Measurements from ENCODE around the gene PKD1L1.
"Not testable (repeated sequence)": the region's sequence is repeated elsewhere in the genome, so short reads cannot be mapped to it uniquely, and the experiment has no call there.

The PKD1L1 gene

DNA sequence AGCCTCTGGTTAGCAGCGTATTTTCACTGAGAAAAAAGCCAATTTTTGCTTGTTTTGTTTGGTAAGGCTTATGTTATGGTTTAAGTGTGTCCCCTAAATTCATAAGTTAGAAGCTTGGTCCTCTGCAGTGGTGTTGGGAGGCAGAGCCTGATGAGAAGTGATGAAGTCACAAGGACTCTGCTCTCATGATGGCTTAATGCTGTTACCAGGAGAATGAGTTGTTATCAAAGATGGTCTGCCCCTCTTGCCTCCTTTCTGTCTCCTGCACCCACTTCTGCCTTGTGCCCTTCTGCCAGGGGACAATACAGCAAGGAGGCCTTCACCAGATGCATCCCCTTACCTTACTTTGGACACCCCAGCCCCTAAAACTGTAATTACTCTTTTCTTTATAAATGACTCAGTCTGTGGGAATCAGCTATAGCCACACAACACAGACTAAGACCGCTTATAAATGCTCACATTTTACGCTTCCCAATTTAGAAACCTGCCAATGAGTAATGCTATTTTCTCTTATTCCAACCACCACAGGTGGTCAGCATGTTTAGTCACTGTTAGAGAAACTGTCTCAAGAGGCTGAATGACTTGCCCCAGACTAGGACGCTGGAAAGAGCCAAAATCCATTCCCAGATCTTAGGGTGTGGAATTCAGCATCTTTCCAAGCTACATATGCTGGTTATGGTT is 6.1 kb upstream of the PKD1L1 start:
- no peak for DNase-seq

DNA sequence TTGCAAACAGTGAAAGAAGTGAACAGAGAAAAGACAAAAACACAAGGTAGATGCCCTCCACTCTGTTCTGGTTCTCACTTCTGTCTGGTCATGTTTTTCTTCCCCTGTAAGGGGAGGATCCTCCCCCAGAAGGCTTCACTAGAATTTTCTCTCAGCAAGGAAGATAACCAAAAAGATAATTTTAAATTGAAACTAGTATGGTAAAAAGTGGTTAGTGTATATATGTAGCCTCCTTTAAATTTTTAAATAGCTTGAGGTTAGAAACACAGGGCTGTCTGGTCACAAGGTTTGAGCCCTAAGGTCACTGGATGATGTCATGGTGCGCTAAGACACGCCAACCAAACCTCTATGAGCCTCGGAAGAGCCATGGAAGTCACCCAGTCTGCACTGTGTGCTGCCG is 5.6 kb upstream of the PKD1L1 start:
- DNase-seq, result no peak

DNA sequence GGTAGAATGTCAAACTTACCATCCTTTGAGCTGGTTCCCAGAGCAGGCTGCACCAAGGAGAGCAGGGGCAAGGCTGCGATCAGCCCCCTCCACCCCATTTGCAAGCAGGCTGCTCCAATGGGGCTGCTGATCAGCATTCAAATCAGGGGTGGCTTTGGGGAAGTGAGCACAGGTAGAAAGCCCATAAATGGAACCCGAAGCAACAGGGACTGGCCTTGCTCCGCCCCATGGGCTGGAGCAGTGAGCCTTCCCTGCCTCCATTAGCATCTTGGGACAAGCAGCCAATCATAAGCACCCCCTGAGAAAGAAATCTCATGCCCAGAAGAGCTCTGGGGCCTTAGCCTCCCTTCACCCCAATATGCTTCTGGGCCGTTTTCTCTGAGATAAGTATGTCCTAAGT is 4.0 kb upstream of the PKD1L1 start:
- no peak for DNase-seq

DNA sequence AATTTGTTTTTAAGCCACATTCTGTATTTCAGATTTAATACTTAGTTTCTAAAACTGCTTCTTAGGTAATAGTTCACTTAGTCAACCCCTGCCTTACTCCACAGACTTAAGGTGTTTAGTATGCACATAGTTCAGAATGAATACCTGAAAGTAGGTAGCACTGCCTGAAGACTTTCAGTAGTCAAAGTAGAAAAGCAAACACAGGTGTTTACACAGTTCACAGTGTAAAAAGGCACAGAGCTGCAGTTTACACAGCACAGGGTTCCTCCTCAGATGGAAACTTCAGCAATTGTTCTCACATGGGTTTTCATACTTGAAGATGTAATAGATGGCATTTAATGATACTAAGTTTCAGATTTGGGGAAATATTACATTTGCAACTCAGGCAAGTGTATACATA is 3.1 kb upstream of the PKD1L1 start:
- no peak for DNase-seq

DNA sequence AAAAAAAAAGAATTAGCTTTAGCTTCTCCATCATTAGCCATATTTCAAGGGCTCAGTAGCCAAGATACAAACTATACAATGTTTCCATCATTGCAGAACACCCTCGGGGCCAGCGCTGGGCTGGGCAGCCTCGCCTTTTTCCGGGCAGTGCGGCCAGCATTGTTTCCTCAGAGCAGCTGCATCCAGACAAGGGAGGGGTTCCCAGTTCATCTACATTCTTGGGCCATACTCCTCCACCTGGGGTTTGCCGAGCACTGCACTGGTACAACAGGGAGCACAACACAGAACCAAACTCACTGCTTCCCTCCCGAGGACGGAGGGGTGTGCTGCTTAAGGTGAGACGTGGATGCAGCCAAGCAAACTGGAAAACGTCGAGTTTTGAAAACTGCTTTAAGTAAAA is 2.4 kb upstream of the PKD1L1 start:
- no peak for DNase-seq

DNA sequence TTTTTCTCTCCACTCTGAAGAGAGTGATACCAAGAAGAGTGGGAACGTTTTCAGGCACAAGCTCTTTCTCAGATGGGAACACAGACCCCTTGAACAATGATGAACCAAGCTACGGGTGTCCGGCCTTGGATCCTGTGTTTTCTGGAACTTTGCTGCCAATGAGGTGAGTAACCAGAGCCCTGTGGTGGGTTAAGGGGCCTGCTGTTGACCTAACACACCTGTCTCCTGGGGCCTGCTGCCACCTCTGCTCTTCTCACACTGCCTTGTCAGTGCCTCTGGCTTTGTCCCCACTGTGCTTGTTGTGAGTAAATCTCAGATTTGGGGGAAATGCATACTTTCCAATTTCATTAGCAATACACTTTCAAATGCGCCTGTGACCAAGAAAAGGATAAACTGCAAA is 1.4 kb upstream of the PKD1L1 start:
- no peak for DNase-seq

DNA sequence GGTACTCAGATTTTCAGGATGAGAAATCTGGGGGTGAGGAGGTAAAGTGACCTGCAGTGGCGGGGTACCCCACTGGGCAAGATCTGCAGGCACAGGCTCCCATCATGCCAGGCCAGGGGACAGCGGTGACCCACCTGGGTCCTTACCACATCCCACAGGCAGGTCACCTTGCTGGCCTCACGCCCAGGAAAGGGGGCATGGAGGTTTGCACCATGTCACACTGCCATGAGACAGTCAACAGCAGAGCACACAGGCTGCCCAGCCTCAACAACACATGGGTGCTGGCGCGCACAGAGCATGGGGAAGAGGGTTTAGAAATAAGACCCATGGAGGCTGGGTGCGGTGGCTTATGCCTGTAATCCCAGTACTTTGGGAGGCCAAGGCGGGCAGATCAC is 914 bp downstream of the PKD1L1 start:
- DNase-seq, result no peak

DNA sequence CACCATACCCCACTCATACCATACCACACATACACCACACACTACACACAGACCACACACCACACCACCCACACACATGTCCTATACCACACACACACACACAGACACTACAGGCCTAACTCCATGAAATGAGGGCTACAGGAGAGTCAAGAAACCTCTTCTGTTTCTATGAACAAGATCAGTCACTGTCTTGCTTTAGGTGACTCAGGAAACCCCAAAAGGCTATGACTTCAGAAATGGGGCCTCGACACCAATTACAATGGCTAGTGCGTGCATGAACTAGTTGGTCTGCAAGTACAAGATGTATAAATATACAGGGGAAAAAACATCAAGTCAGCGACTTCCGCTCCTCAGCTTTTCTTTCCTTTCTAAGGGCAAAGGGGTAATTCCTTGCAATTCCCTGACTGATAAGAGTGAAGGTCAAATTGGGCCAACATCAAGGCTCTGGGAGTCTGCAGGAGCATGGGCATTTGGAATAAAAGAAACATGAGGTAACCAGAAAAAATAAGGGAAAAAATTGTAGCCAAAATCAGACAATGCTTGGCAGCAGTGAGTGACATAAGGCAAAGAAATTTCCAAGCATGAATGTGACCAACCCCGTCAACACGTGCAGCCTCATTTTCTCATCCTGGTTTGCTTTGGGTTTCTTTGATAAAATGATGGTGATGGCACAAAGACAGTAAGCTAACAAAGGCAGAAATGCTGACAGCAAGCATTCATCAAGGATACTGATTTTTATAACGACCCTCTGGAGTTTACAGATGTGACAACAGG is 1.5 kb downstream of the PKD1L1 start:
- no peak for DNase-seq

DNA sequence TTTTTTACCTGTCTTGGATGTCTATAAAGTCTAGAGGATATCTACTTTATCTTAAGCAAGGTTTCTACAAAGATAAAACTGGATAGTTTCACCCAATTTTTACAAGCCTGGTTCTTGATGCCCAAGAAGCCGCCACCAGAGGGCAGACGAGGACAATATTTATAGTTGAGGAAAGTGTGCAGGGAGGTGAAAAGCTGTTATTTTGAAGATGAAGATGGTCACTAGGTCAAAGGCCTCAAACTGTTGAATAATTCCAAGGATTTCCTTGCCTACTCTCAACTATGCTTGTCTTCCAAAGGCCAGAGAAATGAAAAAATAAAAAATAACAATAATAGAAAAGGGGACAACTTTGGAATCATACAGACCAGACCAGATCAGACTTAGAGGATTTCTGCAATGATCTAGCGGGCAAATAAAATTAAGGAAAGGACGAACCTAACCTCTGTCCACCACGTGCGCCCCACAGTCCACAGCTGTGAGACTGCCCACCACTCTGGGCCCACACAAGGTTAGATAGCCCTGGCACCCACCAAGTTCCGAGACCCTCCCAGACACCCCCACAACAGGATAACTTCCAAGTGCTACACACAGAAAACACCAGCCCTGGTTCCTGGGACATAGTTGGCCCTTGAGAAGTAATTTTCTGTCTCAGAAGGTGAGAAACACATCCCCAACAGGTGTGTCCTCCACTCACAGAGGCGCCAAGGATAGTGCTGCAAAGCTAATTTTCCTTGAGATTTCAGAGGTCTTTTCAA is 2.8 kb downstream of the PKD1L1 start:
- peak; percentile 64 for DNase-seq

DNA sequence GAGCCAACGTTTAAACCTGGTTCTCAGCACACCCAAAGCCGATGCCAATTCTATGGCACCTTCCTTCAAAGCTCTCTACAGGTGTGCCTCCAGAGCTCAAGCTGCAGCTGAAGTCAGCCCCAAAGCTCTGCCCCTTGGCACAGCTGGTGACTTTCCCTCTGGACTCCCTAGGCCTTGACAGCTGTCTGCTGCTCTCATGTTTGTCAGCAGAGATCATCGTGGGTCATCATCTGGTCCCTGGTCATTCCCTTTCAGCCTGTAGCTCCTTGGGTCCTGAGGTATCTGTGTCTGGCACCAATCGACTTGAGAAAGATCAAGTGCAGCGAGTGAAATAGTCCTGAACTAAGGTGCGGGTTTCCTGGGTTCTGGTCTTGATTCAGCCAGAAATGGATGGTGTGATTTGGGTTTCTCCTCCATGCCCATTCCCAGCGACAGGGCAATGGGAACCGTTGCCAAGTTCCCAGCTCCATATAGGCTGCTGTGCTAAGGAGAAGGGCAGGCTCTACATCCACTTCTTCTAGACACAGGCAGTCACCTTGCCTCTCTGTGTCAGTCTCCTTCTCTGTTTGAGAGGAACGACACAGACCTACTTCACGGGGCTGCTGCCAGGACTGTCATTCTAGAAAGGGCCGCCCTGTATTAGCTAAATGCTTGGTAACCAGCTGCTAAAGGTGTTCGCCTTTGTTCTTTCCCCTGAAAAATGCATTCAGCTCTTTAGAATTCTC is 3.6 kb downstream of the PKD1L1 start:
- no peak for DNase-seq

DNA sequence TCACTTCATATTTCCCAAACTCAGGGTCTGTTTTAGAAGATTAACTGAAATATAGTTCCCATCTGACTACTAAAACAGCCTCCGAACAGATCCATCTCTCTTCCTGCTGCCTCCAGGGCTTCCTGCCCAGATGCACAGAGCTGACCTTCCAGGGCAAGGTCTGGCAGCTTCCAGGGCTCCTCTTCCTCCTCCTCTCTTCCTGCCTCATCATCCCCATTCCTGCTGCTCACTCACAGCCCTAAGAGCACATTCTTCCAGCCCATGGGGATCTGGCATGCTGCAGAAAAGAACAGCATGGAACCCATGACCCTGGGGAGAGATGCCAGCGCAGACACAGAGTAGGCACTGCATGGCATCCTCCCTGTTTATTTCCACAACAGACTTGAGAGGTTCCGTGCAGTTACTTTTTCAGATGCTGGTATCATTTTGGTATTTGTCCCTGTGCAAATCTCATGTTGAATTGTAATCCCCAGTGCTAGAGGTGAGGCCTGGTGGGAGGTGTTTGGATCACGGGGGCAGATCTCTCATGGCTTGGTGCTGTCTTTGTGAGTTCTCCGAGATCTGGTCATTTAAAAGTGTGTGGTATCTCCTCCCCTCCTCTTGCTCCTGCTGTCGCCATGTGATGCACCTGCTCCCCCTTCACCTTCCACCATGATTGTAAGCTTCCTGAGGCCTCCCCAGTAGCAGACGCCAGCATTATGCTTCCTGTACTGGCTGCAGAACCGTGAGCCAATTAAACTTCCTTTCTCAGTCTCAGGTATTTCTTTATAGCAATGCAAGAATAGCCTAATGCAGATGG is 4.4 kb downstream of the PKD1L1 start:
- DNase-seq, result no peak

DNA sequence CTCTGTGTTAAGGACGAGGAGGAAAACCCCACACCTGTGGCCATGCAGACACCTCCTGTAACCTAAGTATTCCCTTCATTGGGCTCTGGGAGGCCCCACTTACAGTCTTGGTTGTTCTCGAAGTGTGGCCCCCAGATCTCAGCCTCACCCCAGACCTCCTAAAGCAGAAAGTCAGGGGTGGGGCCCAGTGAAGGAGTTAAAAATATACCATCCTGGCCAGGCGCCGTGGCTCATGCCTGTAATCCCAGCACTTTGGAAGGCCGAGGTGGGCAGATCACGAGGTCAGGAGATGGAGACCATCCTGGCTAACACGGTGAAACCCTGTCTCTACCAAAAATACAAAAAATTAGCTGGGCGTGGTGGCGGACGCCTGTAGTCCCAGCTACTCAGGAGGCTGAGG is 5.6 kb downstream of the PKD1L1 start:
- DNase-seq, result not testable (repeated sequence)

DNA sequence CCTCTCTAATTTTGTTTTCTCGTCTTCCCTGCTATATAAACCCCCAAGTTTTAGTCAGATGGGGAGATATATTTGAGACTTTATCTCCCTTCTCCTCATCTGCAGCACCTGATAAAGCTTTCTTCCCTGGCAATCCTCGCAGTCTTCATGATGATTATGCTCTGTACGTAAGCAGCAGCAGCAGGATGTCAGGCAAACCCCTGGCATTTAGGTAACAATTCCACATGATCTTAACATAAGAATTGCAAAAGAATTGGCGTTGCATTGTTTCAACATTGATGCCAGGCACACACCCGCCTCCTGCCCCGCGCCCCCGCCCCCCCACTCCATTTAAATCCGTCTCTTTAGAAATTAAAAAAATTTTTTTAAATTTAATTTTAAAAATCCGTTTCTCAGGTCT is 6.1 kb downstream of the PKD1L1 start:
- no peak for DNase-seq

DNA sequence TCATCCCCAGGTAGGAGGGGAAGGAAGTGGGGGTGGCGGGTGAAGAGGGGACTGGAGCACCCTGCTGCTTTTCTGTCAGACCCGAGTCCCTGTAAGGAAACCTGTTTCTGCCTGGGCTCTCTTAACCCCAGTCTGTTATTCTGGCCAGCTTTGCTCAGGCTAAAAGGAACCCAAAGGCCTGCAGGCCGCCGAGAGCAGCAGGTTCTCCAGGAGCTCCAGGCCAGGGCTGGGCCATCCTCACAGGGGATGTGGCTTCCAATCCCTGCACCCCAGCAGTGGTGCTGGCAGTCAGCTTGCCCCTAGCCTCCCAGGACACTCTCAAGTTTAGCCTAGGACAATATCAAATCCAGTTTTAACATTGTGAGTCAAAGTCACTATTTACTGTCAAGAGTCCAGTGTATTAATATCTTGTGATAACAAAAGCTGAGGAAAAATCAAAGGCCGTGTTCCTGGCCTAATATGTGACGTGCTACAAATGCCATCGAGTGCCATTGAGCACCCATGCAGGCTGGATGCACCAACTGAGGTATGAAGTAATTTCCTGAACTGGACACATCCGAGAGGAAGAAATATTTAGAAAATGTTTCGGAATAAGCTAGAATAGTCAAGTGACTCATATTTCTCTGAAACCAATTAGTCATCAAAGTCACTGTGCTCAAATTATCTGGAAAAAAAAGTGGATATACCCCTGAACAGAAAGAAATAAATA is 7.0 kb downstream of the PKD1L1 start:
- DNase-seq, result no peak

DNA sequence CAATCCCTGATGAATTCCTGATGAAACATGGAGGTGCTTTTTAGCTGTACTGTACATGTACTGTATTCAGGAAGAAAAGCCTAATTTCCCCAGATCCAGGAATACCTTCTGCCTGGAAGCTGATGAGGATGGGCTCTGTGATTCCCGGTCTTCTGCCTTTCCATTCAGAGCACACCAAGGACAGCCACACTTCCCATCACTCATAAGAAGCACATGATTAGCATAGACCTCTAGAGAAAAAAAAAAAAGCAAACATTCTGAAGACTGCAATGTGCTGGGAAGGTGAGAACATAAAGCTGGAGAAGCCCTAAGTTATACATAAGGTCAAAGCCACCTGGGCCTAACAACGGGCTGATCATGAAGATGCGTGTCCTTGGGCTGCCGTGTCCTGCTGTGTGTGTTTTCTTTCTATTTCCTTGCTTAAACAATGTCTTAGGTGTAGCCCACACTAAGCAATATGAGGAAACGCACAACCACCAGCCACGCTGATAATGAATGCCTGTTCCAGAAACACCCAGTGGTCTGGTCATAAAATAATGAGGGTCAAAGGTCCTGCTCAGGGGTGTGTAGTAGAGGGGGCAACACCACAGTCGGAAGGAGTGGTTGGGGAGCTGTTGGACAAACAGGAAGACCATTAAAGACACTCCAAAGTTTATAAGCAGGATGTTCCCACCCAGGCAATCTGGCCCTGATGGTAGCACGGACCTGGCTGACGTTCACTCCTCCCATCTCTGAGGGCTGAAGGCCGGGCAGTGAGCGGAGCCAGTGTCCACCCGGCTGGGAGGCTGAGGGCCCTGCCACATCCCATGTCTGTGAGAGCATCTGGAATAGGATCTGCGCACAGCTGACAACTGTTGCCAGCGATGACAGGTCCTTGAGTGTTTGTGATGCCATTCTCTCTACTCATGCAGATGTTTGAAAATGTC is 7.9 kb downstream of the PKD1L1 start:
- no peak for DNase-seq

DNA sequence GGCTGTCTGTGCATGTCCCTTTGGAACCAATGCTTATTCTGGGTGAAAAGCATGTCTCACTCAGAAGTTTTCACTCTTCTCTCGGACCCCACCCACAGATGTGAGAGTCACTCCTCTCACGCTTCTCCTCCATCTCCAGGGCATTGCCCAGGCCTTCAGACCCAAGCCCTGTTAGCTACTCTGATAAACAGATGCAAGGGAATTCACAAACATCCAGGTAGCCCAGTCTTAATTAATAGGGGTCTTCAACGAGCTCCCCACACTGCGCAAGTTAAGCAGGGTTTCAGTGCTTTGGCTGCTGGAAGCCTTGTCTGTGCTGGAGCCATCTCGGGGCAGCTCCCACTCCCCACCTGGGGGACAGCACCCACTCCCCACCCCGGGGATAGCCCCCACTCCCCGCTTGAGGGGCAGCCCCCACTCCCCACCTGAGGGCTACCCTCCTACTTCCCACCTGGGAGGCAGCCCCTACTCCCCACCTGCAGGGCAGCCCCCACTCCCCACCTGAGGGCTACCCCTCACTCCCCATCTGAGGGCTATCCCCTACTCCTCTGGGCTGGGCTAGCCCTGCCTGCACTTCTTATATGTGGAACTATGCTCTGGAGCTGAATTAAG is 8.7 kb downstream of the PKD1L1 start:
- DNase-seq, result no peak

DNA sequence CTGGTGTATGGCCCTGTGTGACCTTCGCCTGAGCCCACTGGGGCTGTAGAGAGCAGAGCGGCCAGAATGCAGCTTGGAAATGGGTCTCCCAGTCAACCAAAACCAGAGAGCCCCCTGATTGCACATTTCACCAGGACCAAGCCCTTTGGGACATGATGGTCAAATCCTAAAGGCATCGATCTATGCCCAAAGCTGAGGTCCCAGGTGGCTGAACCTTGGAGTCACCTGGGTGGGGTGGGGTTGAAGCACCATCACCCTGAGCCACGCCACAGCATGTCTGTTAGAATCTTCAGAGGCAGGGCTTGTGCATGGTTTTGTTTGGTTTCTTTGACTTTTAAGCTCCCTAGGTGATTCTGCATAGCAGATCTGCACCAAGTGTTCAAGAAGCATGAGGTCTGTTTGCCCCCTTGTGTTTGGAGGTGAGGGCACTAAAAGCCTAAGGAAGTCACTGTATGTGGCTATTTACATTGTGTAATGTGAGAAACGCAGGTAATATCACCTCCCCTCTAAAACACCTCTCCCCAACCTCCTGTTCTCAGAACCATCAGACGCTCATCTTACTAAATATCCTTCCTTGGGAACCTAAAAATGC is 9.6 kb downstream of the PKD1L1 start:
- DNase-seq, result no peak

DNA sequence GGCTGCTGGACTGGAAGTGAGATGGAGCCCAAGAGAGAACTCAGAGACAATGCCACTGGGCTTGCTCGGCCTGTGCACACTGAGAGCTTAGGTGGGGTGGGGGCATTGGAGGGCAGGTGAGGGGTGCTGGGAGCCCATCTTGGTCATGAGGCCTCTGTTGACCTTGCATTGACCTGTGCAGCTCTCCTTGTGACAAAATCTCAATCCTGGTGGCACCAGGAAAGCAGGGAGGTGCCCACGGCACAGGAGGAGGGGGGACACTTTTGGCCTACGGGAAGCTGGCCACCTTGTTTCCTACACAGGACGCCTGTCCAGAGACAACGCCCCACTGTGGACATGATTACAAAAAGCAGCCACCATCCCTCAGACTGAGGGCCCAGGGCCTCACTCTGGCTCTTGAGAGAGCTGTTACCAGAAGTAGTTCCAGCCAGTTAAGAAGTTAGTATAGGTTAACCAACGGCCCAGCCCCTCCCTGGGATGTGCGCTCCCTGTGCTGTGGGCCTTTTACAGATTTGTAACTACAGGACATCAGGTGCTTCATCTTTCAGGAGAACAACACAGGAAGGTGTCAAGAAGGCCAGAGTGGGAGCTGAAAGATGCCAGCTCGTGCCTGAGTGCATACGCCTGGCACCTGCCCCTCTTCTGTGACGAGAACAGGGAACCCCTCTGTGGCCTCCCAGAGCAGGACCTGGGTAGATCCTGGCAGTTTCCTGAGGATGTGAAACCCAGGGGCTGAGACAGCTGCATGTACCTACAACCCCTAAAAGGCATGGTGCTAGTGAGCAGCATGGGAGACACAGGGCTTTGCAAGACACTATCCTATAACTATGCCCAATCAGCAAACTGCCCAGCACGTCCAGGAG is 10.3 kb downstream of the PKD1L1 start:
- DNase-seq, result no peak

Measured in stimulated activated naive CD4-positive, alpha-beta T cell treated with Interleukin-2 at 50 U/mL for 16 hours (primary cell).